Measurements from ENCODE around the gene FMOD.

Gene FMOD

GRCh38 chr1:203331224-203331623, 19.7 kb downstream of the FMOD start (continued):
- TF ChIP-seq ZNF174 (tag by site-specific recombination; IDR thresholded peaks at IDR 0.05), result no peak
- no peak for TF ChIP-seq ZSCAN16 (tag by site-specific recombination; IDR thresholded peaks at IDR 0.05)
- no peak for TF ChIP-seq ZNF544 (tag by site-specific recombination; IDR thresholded peaks at IDR 0.05)
- TF ChIP-seq PRDM4 (tag by site-specific recombination; IDR thresholded peaks at IDR 0.05), result no peak

- H3K36me3 ChIP-seq (ENCODE audit: control insufficient read depth in 2 of 2, insufficient read depth in 1 of 2, low read length in 2 of 2), result no peaks in the 10 kb centered on the region
- POLR2A ChIA-PET, result no interaction called here
- CTCF ChIA-PET, result interaction anchor here (0.9 to 2.2 kb wide), 3 partner anchors 13 to 57 kb away, joined by 3 to 12 read pairs (median 5); no protein-coding TSS in a partner anchor
- peaks cover 31% of the 10 kb centered on the region for H3K4me1 ChIP-seq (ENCODE audit: control insufficient read depth, insufficient read depth, low read length)
- H3K9me3 ChIP-seq (ENCODE audit: control insufficient read depth, insufficient read depth, low read depth, low read length), result no peaks in the 10 kb centered on the region
- peak; percentile 99 for TF ChIP-seq ZNF266 (tag by site-specific recombination; IDR thresholded peaks at IDR 0.05; ENCODE audit: low read depth)
- TF ChIP-seq ZIC2 (tag by site-specific recombination; IDR thresholded peaks at IDR 0.05), result peak; percentile 92
- TF ChIP-seq ZNF366 (tag by site-specific recombination; conservative IDR thresholded peaks at IDR 0.05), result peak; percentile 17; the same call in 1 of the 2 replicates
- TF ChIP-seq PRDM10 (tag by site-specific recombination; IDR thresholded peaks at IDR 0.05), result peak; percentile 38; the same call in 1 of the 2 replicates
- peak; percentile 46 for TF ChIP-seq ZNF629 (tag by site-specific recombination; IDR thresholded peaks at IDR 0.05)
- TF ChIP-seq PRDM1 (tag by site-specific recombination; IDR thresholded peaks at IDR 0.05), result peak; percentile 64
- TF ChIP-seq ZNF132 (tag by site-specific recombination; IDR thresholded peaks at IDR 0.05; ENCODE audit: borderline replicate concordance), result no peak
- TF ChIP-seq CTCF (tag by site-specific recombination; IDR thresholded peaks at IDR 0.05), result peak; percentile 46; the same call in 1 of the 2 replicates
- TF ChIP-seq ZNF37A (tag by site-specific recombination; IDR thresholded peaks at IDR 0.05), result no peak
- H3K27ac ChIP-seq (ENCODE audit: extremely low read depth, low read depth, low read length), result no peak overlapping the region; the same call in 1 of the 2 replicates
- H3K4me3 ChIP-seq (ENCODE audit: low read depth, low read length), result no peak overlapping the region
These were observed 22.2 kb downstream of the FMOD start for GRCh38 chr1:203328714-203329122.

GRCh38 chr1:203327684-203328457, 23.1 kb downstream of the FMOD start:
- Histone ChIP-seq H3K36me3 (ENCODE audit: control insufficient read depth in 2 of 2, insufficient read depth in 1 of 2, low read length in 2 of 2) (no peaks in the 10 kb centered on the region), H3K4me3 (ENCODE audit: low read depth, low read length) (peak overlapping the region; percentile 14), H3K27ac (ENCODE audit: extremely low read depth, low read depth, low read length) (peak overlapping the region; percentile 88), H3K4me1 (ENCODE audit: control insufficient read depth, insufficient read depth, low read length) (peaks cover 33% of the 10 kb centered on the region), H3K9me3 (ENCODE audit: control insufficient read depth, insufficient read depth, low read depth, low read length) (no peaks in the 10 kb centered on the region)
- ChIA-PET POLR2A (interaction anchor here (0.5 to 5.8 kb wide), 7 partner anchors 11 to 255 kb away, joined by 3 to 90 read pairs (median 5); partner anchors contain the start of gene BTG2), CTCF (interaction anchor here (0.6 to 5.3 kb wide), 15 partner anchors 8 to 288 kb away, joined by 3 to 28 read pairs (median 4); no protein-coding TSS in a partner anchor)
- TF ChIP-seq ZNF148 (tag by site-specific recombination; IDR thresholded peaks at IDR 0.05; ENCODE audit: borderline replicate concordance), result no peak
- TF ChIP-seq ZBTB26 (tag by site-specific recombination; optimal IDR thresholded peaks at IDR 0.05), result peak; percentile 51
- TF ChIP-seq SCRT1 (tag by site-specific recombination; IDR thresholded peaks at IDR 0.05; ENCODE audit: borderline replicate concordance), result no peak
- no peak for TF ChIP-seq ZNF138 (tag by site-specific recombination; IDR thresholded peaks at IDR 0.05; ENCODE audit: borderline replicate concordance)
- TF ChIP-seq ZNF837 (tag by site-specific recombination; IDR thresholded peaks at IDR 0.05), result no peak
- no peak for TF ChIP-seq ZNF791 (tag by site-specific recombination; IDR thresholded peaks at IDR 0.05)
- TF ChIP-seq ZNF514 (tag by site-specific recombination; IDR thresholded peaks at IDR 0.05), result no peak
